ENCODE data around the gene PNKP.

Gene PNKP

DNA sequence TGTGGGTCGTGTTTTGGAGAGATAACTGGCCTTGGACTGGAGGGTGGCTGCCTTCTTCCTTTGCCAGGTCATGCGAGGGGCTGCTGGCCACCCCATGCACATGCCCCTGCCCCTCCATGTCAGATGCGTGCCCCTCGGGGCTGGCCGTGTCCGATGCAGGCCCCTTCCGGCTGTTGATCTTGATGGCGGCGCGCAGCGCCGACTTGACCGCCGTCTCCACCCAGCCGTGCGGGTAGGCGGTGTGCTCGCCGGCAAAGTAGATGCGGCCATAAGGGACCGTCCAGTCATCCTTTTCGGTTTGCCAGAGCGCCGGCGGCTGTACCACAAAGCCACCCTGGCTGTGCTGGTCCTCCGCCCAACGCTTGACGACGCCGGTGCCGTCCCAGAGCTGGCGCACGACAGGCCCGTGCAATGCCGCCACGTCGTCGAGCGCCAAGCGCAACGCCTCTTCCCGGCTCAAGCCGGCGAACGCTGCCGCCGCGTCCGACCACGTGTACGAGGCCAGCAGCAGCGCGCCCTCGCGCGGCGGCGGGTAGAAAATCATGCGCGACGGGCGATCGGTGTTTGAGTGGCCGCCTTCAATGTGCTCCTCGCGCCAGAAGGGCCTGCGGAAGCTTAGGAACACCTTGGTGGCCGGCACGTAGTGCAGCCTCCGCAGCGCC is 22.4 kb upstream of the PNKP start:
- DNase-seq = no peak

DNA sequence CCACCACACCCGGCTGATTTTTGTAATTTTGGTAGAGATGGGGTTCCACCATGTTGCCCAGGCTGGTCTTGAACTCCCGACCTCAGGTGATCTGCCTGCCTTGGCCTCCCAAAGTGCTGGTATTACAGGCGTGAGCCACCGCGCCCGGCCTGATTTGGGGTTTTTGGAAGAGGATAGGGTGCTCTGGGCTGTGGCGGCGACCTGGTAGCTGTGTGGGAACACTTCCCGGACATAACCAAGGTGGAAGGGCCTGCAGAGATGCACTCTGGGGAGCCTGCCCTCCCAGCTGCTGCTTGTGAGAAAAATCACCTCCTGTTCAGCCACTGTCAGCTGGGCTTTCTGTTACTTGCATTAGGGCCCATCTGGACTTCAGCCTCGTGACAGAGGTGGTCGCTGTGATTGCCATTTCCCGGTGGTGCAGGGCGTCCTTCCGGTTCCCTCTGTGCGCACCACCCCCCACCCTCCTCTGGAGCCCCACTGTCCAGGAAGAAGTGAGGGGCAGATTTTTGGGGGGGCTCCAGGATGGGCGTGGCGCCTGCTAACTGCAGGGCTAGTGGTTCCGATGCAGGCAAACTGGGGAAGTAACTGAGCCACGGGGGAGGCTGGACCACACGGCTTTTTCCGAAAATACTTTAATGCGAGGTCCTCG is 21.8 kb upstream of the PNKP start:
- no peak for DNase-seq

DNA sequence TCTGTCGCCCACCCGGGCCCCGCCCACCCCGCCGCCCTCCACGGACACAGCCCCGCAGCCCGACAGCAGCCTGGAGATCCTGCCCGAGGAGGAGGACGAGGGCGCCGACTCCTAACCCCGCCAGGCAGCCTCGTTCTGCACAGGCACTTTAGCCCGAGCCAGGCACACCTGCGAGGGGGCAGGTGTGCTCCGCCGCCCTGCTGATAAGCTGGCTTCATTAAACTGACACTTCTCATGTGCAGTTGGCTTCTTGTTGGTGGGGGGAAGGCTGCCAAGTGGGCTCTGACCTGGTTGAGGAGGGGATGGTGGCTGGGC is 21.1 kb upstream of the PNKP start:
- DNase-seq = no peak

DNA sequence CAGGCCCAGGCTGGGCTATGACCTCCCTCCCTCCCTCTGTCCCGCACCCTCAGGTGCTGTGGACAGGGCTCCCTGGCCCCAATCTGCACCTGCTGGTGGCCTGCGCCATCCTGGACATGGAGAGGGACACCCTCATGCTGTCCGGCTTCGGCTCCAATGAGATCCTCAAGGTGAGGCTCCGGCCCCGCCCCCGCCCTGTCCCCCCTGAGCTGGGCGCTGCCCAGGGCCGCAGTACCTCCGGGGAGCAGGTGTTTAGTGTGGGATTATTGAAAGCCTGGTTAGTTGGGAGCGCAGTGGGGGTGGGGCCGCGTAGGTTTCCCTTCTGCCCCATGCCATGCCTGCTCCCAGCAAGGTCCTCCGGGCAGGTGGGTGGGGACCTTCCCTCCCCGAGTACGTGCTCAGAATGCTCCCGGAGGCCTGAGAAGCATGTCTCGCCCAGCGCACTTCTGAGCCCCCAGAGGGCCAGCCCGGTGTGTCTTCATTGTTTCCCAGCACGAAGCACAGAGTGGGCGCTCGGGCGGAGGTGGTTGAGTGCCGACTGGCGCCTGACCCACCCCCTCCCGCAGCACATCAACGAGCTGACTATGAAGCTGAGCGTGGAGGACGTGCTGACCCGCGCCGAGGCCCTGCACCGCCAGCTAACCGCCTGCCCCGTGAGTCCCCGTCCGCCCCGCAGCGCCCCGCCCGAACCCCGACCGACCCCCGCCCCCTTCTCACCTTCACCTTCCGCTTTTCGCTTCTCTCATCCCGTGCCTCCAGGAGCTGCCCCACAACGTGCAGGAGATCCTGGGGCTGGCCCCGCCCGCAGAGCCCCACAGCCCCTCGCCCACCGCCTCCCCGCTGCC is 20.5 kb upstream of the PNKP start:
- DNase-seq = peak; percentile 1

DNA sequence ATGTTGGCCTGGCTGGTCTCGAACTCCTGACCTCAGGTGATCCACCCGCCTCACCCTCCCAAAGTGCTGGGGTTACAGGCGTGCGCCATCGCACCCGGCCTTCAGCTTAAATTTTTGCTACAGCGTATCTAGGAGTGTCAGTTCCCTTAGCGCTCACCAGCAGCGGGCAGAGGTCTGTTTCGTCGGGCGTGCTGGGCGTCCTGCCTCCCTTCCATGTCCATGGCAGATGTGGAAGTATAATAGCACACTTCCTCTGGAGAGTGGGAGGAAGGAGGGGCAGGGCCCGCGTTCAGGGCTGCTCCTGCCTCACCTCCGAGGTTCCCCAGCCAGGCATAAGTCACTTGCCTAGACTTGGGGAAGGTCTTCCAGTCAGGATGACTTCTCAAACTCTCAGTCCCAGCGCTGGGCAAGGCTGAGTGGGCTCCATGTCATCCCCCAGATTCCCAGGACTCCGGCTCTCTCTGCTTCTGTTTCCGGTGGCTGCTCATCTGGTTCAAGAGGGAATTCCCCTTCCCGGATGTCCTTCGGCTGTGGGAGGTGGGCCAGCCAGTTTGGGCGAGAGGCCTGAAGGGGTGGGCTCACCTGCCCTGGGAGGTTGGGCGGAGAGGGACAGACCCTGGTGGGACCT is 19.8 kb upstream of the PNKP start:
- no peak for DNase-seq

DNA sequence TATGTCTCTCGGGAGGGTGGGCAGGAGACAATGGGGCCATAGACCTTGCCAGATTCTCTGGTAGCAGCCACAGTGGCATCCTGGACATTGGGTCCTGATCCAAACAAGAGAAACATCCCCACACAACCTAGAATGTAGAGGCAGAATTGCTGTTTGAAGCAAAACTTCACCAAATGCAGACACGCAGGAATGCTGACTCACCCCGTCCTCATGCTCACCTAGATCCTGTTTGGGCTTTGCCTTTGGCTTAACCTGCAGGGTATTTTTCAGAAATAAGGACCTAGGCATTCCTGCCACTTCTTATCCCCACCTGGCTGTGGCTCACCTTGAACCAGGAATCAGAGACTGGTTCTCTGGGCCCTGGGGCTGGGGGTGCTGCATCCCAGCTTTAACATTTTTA is 17.4 kb upstream of the PNKP start:
- no peak for DNase-seq

DNA sequence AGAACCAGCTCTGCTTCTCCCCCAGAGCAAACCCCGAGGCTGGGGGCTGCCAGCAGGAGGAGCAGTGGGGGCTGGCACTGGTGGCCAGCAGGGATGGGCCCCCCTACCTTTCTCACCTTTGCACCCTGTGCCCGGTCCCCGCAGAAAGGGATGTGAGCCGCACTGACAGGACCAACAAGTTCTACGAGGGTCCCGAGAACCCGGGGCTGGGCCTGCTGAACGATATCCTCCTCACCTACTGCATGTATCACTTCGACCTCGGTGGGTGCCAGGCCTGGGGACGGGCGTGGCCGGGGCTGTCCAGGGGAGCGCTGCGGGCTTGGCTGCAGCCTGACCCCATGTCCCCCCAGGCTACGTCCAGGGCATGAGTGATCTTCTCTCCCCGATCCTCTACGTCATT is 16.7 kb upstream of the PNKP start:
- DNase-seq = no peak

DNA sequence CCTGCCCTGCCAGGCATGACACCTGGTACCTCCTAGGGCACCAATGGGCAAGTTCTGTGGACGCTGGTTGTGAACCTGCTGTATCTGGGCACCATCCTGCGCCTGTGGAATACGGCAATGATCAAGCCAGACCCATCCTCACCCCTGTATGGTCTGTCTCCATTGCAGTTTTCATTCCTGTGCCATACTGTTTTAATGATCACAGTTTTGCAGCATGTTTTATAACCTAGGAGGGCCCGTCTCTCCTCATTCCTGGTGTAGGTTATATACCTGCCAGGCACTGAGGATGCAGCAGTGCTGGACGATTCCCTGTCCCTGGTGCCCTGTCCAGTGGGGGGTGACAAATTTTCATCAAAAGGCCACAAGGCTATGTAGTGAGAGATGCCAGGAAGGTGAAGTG is 15.7 kb upstream of the PNKP start:
- no peak for DNase-seq

DNA sequence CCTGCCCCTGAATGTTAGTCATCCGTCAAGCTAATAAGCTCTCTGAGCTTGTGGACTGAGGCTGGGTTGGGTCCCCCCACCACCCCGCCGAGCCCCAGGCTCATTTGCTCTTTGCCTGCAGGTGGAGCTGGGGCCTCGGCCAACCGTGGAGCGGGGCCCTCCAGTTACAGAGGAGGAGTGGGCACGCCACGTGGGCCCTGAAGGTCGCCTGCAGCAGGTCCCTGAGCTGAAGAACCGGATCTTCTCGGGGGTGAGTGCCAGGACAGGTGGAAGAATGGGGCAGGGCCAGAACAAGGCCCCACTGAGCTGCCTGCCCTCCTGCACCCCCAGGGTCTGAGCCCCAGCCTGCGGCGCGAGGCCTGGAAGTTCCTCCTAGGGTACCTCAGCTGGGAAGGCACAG is 15.3 kb upstream of the PNKP start:
- no peak for DNase-seq

DNA sequence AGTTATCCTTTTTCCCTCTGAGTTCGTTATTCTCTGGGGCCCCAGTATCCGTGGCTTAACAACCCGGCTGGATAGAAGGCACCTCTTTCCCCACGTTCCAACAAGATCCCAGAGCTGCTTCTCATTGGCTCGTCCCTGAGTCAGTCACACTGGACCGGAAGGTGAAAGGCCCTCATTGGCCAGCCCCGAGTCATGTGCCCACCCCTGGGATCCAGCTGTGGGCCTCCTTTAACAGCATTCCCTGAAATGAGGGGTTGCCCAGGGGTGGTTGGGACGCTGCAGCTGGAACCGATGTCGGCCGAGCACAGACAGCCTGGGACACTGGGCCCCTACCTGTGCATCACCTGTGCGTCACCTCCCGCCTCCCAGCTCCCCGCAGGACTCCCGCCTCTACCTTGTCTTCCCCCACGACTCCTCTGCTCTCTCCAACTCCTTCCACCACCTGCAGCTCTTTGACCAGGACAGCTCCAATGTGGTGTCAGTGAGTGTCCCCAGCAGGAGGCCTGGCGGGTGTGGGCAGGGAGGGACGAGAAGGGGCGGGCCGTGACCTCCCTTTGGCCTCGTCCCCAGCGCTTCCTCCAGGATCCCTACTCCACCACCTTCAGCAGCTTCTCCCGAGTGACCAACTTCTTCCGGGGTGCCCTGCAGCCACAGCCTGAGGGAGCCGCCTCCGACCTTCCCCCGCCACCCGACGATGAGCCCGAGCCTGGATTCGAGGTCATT is 14.5 kb upstream of the PNKP start:
- DNase-seq = no peak

DNA sequence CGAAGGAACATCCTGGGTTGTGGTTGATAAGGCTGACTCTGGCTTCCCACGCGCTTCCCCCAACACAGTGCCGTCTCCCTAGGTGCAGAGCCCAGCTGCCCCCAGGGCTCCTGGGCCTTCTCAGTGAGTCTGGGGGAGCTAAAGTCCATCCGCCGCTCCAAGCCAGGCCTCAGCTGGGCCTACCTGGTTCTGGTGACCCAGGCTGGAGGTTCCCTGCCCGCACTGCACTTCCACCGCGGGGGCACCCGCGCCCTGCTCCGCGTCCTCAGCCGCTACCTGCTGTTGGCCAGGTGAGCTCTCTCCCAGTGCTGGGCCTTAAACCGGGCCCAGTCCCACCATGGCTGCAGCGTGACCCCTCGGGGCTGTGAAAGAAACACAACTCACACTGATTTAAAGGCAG is 13.8 kb upstream of the PNKP start:
- no peak for DNase-seq

DNA sequence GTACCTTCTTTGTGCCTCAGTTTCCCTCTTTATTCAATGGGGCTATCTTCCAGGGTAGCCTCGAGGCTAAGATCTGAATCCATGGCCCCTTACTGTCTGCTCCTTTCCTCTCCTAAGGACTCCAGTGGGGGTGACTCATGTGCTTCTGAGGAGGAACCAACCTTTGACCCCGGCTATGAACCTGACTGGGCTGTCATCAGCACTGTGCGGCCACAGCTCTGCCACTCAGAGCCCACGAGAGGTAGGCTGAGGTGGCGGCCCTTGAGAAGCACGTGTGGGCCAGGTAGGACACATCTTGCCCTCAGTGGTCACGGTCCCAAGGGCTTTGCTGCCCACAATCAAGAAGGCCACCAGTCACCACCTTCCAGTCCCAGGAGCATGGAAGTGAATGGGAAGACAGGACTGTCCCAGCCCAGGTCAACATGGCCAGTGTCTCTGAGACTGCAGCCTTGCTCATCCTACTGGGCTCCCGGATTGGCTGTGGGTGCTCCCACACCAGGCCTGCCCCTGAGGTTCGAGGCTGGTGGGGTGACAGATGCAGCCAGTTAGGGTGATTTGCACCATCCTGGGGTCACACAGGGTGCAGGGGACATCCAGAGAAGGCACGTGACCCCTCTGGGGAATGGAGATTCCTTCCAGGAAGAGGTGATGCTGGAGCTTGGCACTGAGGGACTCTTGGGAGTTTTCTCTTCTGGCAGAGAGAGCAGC is 12.9 kb upstream of the PNKP start:
- DNase-seq = no peak

DNA sequence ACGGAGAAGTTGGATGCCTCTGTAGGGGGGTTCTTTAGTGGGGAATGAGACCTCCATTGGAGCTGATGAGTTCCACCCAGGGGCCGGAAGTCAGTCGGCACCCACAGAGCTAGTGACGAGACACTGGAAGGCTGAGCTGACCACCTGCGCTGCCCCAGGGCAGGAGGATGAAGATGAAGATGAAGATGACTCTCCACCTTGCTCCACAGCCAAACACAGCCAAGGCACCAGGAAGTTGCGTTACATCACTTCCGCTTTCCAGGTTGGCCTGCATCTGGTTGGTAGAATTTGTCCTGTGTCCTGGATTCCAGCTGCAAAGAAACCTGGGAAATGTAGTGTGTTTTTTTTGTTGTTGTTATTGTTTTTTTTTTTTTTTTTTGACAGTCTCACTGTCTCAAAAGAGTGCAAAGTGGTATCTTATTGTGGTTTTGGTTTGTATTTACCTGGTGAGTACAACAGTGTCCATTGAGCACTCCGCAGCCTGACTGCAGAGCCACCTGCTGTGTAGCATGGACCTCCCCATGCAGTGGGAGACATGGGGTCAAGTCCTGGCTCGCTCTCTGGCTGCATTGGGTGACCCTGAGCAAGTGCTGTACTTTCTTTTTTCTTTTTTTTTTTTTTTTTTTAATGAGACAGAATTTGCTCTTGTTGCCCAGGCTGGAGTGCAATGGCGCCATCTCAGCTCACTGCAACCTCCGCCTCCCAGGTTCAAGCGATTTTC is 12.0 kb upstream of the PNKP start:
- DNase-seq = no peak

DNA sequence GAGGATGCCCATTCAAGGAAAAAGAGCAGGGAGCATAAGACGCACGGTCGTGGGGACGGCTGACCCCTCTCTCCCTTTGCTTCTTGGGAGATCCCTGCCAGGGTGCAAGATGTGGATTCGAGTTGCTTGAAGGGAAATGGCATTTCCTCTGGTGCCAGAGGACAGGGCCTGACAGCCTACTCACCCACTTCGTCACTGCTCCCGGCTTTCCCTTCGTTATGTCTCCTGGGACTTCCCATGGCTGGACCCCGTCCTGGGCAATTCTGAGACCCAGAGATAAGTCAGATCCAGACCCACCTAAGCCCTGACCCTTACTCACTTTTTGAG is 11.3 kb upstream of the PNKP start:
- DNase-seq = no peak

DNA sequence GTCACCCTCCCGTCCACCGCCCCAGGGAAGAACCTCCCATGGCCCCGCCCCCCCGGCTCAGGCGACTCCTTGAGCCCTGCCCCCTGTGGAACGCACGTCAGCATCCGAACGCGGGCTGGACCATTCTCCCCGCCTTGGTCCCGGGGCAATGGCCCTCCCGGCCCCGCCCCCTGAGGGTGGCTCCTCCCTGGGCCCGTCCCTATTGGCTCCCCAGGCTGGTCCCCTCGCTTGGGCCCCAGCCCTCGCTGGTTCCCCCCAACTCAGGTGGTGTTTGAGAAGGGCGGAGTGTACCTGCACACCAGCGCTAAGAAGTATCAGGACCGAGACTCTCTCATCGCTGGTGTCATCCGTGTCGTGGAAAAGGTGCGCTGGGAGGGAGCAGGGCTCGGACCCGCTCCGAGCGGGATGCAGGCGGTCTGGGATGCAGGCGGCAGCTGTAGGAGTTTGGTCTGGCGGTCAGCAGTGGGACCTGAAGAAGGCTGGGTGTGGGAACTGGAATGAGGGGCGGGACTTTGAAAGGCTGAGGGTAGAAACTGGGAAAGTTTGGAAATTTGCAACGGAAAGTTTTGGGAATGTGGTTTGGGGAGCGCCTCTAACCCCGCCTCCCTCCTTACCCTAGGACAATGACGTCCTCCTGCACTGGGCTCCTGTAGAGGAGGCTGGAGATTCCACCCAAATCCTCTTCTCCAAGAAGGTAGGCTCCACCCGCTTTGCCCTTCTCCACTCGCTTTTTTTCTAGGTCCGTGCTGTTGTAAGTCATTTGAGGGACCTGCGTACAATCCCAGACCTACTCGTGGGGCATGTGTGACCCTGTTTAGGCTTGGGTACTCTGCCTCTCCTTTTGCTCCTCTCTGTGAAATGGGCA is 10.7 kb upstream of the PNKP start:
- DNase-seq = peak; percentile 92

DNA sequence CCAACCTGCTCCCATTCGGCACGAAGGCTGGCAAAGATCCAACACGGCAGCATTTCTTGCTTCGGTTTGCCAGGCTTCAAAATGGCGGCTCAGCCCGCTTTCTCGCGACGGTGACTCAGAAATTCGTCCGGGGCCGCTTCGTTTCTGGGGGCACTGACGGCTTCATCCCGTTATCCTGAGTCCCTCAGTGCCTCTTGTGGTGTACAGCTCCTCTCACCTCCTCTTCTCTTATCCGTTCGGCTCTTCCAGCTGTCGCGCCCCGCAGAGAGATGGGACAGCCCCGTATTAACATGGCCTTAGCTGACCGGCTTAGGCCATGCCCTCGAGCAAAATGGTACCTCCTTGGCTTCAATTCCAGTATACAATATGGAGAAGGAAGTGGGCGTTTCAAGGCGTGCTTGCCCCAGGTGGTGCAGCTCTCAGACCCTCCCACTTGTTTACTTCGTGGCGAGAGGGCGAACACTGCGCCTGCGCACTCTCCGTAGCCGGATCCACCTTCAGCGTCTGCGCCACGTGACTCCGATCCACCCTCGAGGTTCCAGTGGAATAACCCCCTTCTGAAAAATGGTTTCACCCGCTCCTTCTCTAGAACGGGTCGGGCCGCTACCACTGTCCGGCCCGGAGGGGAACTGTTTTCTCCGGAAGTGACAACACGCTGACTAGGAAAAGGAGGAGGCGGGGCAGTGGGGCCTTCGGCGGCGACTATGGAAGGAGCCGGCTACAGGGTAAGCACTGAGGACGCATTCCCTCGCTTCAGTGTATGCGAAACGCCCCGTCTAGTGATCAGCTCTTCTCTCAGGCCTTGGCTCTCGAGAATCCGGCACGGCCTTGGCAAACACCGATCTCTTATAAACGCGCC is 9.9 kb upstream of the PNKP start, which contains the start of the genes AKT1S1 and TBC1D17:
Gene AKT1S1 (minus strand): TSS at position 336 of the 859 bp plus-strand sequence. CDS start 4,060 bp downstream, outside the sequence.
Gene TBC1D17 (plus strand): TSS at position 683 of the 859 bp plus-strand sequence. CDS start 22 bp downstream, at position 705.
- peak; percentile 94 for DNase-seq

DNA sequence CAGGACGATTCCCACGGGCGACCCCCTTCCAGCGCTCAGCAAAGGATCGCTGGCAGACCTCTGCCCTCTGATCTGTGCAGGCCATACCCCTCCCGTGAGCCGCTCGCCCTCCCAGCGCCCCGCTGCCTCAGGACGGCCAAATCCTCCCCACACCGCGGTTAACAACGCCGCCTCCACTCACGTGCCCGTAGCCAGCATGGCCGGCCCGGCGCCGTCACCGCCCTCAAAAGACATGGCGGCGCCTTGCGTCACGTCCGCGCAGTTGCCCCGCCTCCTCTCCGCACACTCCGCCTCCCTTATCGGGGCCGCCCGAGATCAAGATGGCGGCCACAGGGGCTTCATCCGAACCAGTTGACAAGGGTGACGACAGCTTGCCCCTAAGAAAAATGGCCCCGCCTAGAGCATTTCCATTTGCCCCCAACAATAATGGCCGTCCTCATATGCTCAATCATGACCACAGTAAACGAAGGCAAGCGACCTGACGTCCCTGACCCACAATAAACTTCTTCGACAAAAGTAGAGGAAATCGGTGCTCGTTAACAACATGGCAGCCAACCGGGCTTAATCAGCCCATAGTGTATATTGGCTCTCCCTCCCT is 9.1 kb upstream of the PNKP start:
- DNase-seq = peak; percentile 94

DNA sequence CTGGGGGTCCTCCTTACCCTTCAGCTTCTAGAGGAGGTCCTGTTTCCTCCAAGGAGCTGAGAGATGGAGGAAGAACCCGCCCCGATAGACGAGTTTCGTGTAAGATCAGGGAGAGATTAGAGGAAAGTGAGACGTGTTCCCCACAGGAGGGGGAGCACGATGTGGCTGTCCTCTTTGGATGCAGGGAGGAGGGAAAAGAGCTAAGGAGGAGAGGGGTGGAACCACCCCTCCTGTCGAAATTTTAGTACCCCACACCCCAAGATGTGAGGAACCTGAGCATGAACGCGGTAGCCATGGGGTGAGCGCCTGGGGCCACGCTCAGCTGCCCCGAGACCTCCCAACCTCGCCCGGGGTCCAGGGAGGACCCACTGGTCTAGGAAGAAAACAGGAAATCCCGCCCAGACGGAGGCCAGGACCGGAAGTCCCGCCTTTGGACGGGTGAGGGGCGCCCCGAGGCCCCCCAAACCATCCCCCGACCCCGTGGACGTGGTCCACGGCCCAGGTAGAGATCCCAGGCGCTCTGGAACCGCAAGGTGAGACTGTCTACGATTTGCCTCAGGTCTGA is 8.6 kb upstream of the PNKP start:
- DNase-seq = peak; percentile 27

DNA sequence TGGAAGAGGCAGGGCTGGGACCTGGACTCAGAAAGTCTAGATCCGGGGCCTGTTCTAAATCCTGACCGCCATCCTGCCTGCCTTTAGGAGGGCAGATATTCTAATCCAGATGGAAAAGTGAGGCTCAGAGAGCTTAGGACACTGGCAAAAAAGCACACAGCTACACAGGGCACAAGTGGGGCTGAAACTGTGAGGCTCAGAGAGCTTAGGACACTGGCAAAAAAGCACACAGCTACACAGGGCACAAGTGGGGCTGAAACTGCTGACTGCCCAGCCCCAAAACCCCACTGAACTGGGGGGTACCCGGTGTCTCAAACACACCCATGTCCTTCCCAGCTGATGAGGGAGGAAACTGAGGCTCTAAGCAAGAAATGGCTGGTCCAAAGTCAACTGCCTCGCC is 7.8 kb upstream of the PNKP start:
- no peak for DNase-seq

All from NCI-H2227 treated with DMSO at 0.1 percent for 48 hours (cell line).